Stimulated activated CD4-positive, alpha-beta T cell treated with anti-CD3 and anti-CD28 coated beads, TNF-alpha, amount 100 ng/mL, for 4 hours (primary cell): ENCODE measurements around the gene SPATA25.

Experiments used
- DNase-seq, 3 experiments: peaks; one replicate each; pipeline ENCODE4 v3.0.0-alpha.2; 2020; ENCODE audit warnings: low read depth in 3 of 3

Gene SPATA25

GRCh38 chr20:45836841-45837240 lies 50.6 kb downstream of the SPATA25 start:
- DNase-seq = no peak
